VCaP (cell line): ENCODE data around the gene TSC22D1.

Experiments used
- H3K27ac ChIP-seq: fragments of 450-650 bp; 2 replicates; pipeline ENCODE4 v1.5.1; 2017
- TF ChIP-seq, protein P1 (sequence below): fragments of 450-650 bp; conservative IDR thresholded peaks from 2 replicates; pipeline ENCODE4 v1.5.1; 2017; ENCODE audit warnings: mild to moderate bottlenecking, moderate library complexity

Gene TSC22D1

DNA sequence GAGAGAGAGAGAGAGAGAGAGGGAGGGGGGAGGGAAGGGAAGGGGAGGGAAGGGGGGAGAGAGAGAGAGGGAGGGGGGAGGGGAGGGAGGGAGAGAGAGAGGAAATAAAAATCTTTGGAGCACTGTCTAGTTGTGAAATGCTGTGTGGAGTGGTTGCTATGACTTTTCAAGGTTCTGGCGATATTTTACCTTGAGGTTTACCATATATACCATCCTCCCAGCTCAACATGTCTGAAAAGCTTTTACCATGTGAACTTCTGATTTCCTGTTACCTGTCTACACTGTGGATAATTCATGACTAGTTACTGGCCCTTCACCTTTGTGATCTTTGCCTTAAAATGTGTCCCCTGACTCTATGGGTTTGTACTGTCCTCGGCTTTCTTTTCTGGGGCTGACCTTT is 164.3 kb downstream of the TSC22D1 start:
- TF ChIP-seq, protein P1, sequence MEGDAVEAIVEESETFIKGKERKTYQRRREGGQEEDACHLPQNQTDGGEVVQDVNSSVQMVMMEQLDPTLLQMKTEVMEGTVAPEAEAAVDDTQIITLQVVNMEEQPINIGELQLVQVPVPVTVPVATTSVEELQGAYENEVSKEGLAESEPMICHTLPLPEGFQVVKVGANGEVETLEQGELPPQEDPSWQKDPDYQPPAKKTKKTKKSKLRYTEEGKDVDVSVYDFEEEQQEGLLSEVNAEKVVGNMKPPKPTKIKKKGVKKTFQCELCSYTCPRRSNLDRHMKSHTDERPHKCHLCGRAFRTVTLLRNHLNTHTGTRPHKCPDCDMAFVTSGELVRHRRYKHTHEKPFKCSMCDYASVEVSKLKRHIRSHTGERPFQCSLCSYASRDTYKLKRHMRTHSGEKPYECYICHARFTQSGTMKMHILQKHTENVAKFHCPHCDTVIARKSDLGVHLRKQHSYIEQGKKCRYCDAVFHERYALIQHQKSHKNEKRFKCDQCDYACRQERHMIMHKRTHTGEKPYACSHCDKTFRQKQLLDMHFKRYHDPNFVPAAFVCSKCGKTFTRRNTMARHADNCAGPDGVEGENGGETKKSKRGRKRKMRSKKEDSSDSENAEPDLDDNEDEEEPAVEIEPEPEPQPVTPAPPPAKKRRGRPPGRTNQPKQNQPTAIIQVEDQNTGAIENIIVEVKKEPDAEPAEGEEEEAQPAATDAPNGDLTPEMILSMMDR: no peak
- no peak overlapping the region for H3K27ac ChIP-seq

DNA sequence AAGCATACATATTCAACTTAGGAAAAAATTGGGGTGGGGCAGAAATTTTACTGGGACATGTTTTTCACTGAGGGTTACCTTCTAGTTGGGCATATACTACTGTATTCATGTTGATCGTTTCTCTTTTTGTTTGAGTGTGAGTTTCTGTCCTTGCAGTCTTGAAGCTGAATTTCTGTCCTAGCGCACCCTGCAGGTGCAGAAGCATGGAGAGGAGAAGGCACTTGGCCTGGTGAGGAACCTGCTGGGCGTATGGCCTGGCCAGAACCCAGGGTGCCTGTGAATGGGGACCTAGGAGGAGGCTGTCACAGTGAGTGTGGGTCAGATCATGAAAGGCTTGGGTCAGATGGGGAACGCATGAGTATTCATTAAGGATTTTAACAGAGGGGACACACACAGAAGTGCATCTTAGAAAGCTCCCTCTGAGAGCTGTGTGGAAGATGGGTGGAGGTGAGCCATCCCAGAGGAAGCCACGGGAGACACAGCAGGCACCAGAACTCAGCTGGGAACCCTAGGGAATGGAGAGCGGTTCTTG is 165.7 kb downstream of the TSC22D1 start:
- TF ChIP-seq, protein P1: no peak
- H3K27ac ChIP-seq: no peak overlapping the region

DNA sequence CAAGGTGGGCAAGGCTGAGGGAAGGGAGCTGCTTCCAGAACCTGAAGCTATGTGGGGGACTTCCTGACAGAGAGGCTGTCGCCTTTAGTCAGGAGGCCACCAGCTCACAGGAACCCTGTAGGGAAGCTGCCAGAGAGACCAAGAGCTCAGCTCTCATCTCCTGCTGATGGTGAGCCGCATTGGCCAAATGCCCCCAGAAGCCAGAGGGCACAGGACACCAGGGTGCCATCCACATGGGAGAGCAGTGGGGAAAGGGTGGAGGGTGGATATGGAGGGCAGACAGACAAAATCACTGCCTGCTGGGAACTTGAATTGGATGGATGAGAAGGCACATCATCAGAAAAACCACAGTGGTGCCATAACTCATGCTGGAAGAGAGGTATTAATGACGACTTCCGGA is 166.5 kb downstream of the TSC22D1 start:
- H3K27ac ChIP-seq: no peak overlapping the region
- TF ChIP-seq, protein P1: no peak

DNA sequence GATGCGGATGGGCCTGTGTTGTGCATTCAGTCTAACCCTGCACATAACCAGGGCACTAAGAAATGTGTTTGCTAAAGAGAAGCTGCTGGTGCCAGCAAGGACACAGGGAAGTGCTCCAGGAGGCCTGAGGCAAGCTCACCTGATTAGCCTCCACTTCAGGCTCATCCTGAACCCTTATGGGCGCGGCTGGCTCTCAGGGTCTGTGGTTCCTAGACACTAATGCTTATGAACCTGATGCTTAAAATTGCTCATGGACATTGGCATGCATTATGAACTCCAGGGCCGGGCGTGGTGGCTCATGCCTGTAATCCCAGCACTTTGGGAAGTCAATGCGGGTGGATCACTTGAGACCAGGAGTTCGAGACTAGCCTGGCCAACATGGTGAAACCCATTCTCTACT is 168.2 kb downstream of the TSC22D1 start:
- no peak overlapping the region; the same call in 1 of the 2 replicates for H3K27ac ChIP-seq
- TF ChIP-seq, protein P1: no peak

DNA sequence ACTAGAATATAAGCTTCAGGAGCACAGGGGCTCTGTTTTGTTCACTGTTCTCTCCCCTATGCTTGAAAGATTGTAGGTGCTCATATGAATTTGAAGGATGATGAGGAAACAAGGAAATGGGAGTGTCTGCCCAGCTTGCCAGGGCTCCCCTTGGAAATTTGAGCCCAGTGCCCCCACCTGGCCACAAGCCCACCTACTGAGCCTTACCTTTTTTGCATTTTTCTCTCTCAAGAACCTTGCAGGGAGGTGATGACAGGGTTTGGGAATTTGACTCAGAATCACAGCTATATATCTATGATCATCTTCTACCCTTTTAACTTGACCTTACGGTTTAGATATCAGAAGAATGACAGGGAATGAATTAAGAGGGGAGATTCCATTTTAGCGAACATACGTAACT is 168.8 kb downstream of the TSC22D1 start:
- TF ChIP-seq, protein P1: no peak
- H3K27ac ChIP-seq: peak overlapping the region; percentile 100; the same call in 1 of the 2 replicates

DNA sequence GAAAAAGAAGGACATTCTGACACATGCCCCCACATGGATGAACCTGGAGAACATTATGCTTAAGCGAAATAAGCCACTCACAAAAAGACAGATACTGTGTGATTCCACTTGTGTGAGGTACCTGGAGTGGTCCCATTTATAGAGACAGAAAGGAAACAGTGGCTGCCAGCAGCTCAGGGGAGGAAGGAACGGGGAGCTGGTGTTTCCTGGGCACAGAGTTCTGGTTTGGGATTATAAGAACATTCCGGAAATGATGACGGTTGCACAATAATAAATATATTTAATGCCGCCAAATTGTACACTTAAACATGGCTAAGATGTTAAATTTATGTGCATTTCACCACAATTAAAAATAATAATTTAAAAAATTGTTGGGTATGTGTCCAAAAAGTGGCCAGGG is 169.5 kb downstream of the TSC22D1 start:
- peak overlapping the region; percentile 100 for H3K27ac ChIP-seq
- TF ChIP-seq, protein P1: no peak

DNA sequence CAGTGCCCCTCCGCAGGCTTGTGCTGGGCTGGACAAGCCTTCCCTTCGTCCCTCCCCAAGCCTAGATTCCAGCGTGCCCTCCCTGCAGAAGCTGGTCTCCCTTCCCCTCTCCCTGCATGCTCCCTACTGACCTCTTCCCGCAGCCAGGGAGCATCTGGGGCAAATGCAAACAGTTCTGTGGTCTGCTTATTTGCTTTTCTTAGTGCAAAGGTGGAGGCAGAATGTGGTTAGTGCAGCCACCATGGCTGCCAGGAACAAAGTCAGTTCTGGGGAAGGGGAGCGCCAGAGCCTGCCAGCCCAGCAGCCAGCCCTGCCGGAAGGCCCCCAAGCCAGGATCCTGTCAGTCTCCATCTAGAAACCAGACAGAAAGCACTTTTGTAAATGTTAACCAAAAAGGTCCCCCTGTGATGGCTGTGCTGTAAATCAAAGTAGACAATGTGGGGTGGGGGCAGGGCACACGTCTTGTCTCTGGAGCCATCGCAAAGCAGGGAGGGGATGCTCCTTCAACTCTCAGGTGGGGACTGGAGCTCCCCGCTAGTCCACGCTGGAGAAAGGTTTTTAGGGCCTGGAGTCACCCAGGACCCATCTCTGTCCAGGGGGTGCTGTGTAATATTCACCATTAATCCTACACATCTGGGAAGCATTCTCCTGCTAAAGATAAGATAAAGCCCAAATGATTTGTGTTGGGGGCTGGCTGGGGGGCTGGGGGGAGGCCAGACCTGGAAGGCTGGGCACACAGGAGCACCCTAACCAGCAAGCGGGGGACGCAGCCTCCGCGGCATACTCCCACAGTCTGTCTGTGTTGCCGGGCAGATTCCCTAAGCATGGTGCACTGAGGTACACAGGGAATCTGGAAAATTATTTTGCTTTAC is 171.6 kb downstream of the TSC22D1 start:
- H3K27ac ChIP-seq: peak overlapping the region; percentile 100
- TF ChIP-seq, protein P1: peak; percentile 18; the same call in 1 of the 2 replicates
